NT2/D1 (cell line): ENCODE results near the gene ATP10A.
"Not testable (repeated sequence)": the region's sequence is repeated elsewhere in the genome, so short reads cannot be mapped to it uniquely, and the experiment has no call there.

ENCODE experiments used
- SUZ12 ChIP-seq: IDR thresholded peaks from 2 replicates; pipeline ENCODE4 v1.6.1; 2011; ENCODE audit not compliant: insufficient read length, insufficient read depth; ENCODE audit errors: extremely low read depth
- YY1 ChIP-seq: IDR thresholded peaks from 2 replicates; pipeline ENCODE4 v1.6.1; 2011; ENCODE audit not compliant: insufficient read length, insufficient read depth
- ZNF274 ChIP-seq: IDR thresholded peaks from 2 replicates; pipeline ENCODE4 v1.6.1; 2011; ENCODE audit warnings: mild to moderate bottlenecking, low read depth, low read length

GRCh38 chr15:25880877-25881276, 17.8 kb upstream of the ATP10A start:
- not testable (repeated sequence) for TF ChIP-seq YY1, ZNF274, SUZ12
